HEK293 (cell line): ENCODE data around the gene PARD6B.

Source experiments
- AEBP2 ChIP-seq: fragments of 450-650 bp; formaldehyde crosslinking; IDR thresholded peaks from 2 replicates; pipeline ENCODE4 v1.5.1; 2016; ENCODE audit warnings: missing biosample characterization, missing genetic modification characterization, borderline replicate concordance
- CTCF ChIP-seq: fragments of 450-650 bp; formaldehyde crosslinking; IDR thresholded peaks from 2 replicates; pipeline ENCODE4 v1.5.1; 2016; ENCODE audit warnings: missing biosample characterization, missing genetic modification characterization
- PATZ1 ChIP-seq: fragments of 450-650 bp; formaldehyde crosslinking; IDR thresholded peaks from 2 replicates; pipeline ENCODE4 v1.5.1; 2016; ENCODE audit warnings: missing biosample characterization, missing genetic modification characterization
- ZNF175 ChIP-seq: fragments of 450-650 bp; formaldehyde crosslinking; IDR thresholded peaks from 2 replicates; pipeline ENCODE4 v1.5.1; 2016; ENCODE audit warnings: missing biosample characterization, missing genetic modification characterization

- no peak for TF ChIP-seq CTCF (tag by site-specific recombination)
- TF ChIP-seq PATZ1 (tag by site-specific recombination) = no peak
- no peak for TF ChIP-seq ZNF175 (tag by site-specific recombination)
- no peak for TF ChIP-seq AEBP2 (tag by site-specific recombination)
Observed at GRCh38 chr20:50733644-50734349, 2.4 kb downstream of the PARD6B start.
